Hepatocyte (in vitro differentiated cells): ENCODE measurements around the gene FBXW2. TPM values are rescaled to one million over a fixed set of nuclear protein-coding genes. Genes with fewer than 3 reads are reported as not detected.

Experiments
- DNase-seq: peaks from one replicate; pipeline ENCODE4 v3.0.0-alpha.2; 2016; ENCODE audit warnings: low spot score
- H2AFZ ChIP-seq: fragments of 200-600 bp; sonication (generic); 2 replicates; pipeline ENCODE4 v1.6.0; 2016; ENCODE audit warnings: antibody characterized with exemption, mild to moderate bottlenecking
- H3K27ac ChIP-seq: fragments of 200-600 bp; sonication (generic); 2 replicates; pipeline ENCODE4 v1.5.1; 2016; ENCODE audit warnings: mild to moderate bottlenecking
- H3K27me3 ChIP-seq: fragments of 200-600 bp; sonication (generic); 2 replicates; pipeline ENCODE4 v1.6.1; 2016
- H3K36me3 ChIP-seq: fragments of 200-600 bp; sonication (generic); replicated peaks from 2 replicates; pipeline ENCODE4 v1.5.1; 2016; ENCODE audit warnings: low read depth; ENCODE audit not compliant: insufficient read depth
- H3K4me1 ChIP-seq: fragments of 200-600 bp; sonication (generic); 2 replicates; pipeline ENCODE4 v1.5.1; 2016; ENCODE audit warnings: mild to moderate bottlenecking, moderate library complexity; ENCODE audit not compliant: insufficient read depth
- H3K4me2 ChIP-seq: fragments of 200-600 bp; sonication (generic); 2 replicates; pipeline ENCODE4 v1.6.0; 2016
- H3K4me3 ChIP-seq: fragments of 200-600 bp; sonication (generic); 2 replicates; pipeline ENCODE4 v1.5.1; 2016; ENCODE audit warnings: mild to moderate bottlenecking
- H3K79me2 ChIP-seq: fragments of 200-600 bp; sonication (generic); 2 replicates; pipeline ENCODE4 v1.6.0; 2017; ENCODE audit warnings: mild to moderate bottlenecking
- H3K9me2 ChIP-seq: fragments of 200-600 bp; sonication (generic); replicated peaks from 2 replicates; pipeline ENCODE4 v1.6.0; 2017; ENCODE audit warnings: mild to moderate bottlenecking; ENCODE audit not compliant: insufficient read depth
- H3K9me3 ChIP-seq: fragments of 200-600 bp; sonication (generic); 2 replicates; pipeline ENCODE4 v1.5.1; 2016; ENCODE audit warnings: low read depth, mild to moderate bottlenecking
- H4K20me1 ChIP-seq: fragments of 200-600 bp; sonication (generic); 2 replicates; pipeline ENCODE4 v1.6.0; 2016; ENCODE audit warnings: mild to moderate bottlenecking; ENCODE audit not compliant: insufficient read depth, poor library complexity, severe bottlenecking
- EZH2 ChIP-seq: fragments of 200-600 bp; sonication (generic); IDR thresholded peaks from 2 replicates; pipeline ENCODE4 v1.6.1; 2016; ENCODE audit warnings: antibody characterized with exemption, mild to moderate bottlenecking, borderline replicate concordance
- EZH2phosphoT487 ChIP-seq: fragments of 200-600 bp; sonication (generic); IDR thresholded peaks from one replicate; pipeline ENCODE4 v1.6.1; 2018; ENCODE audit warnings: antibody characterized with exemption, mild to moderate bottlenecking, low read depth, moderate library complexity; ENCODE audit not compliant: unreplicated experiment, severe bottlenecking
- WGBS: methylation state at CpG from one replicate; pipeline ENCODE4 v1.1.6; 2016; ENCODE audit warnings: low lambda C conversion rate; ENCODE audit errors: missing lambda C conversion rate; 5-methylcytosine and 5-hydroxymethylcytosine counted together
- polyA plus RNA-seq: library from polyadenylated mRNA; unstranded; fragments of >200 nt; fragmentation: Nextera tagmentation; extraction: Ambion mirVana; gene quantifications from 2 replicates; pipeline ENCODE4 v1.2.1, GENCODE V29; 2016
- total RNA-seq: library from RNA; depleted of rRNA; stranded (reverse); fragments of >200 nt; gene quantifications from 2 replicates; pipeline ENCODE4 v1.2.3, GENCODE V29; 2014
- TF ChIP-seq, protein P1 (sequence below): fragments of 200-600 bp; sonication (generic); IDR thresholded peaks from 2 replicates; pipeline ENCODE4 v1.5.1; 2016; ENCODE audit warnings: antibody characterized with exemption, mild to moderate bottlenecking; ENCODE audit not compliant: poor library complexity

Gene FBXW2
- total and polyA plus RNA-seq, 2 experiments from 2014 or later = 34.6 to 52.0 TPM

DNA sequence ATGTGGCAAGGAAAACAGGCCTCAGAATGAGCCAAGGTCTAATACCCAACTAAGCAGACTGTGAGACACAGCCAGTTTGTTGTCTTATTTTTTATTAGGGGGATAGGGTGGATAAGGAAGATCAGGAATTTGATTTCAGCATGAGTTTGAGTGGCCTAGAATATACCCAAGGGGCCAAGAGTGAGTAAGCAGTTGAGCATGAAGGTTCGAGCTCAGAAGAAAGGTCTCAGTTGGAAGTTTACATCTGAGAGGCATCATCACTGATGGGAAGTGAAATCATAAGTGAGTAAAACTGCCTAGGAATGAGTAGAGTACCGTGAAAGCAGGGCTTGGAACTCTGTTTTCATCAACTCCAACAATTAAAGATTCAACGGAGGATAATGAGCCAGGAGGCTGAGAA, 36.9 kb upstream of the FBXW2 start:
- TF ChIP-seq EZH2phosphoT487 (no peak), EZH2 (no peak)
- TF ChIP-seq, protein P1, sequence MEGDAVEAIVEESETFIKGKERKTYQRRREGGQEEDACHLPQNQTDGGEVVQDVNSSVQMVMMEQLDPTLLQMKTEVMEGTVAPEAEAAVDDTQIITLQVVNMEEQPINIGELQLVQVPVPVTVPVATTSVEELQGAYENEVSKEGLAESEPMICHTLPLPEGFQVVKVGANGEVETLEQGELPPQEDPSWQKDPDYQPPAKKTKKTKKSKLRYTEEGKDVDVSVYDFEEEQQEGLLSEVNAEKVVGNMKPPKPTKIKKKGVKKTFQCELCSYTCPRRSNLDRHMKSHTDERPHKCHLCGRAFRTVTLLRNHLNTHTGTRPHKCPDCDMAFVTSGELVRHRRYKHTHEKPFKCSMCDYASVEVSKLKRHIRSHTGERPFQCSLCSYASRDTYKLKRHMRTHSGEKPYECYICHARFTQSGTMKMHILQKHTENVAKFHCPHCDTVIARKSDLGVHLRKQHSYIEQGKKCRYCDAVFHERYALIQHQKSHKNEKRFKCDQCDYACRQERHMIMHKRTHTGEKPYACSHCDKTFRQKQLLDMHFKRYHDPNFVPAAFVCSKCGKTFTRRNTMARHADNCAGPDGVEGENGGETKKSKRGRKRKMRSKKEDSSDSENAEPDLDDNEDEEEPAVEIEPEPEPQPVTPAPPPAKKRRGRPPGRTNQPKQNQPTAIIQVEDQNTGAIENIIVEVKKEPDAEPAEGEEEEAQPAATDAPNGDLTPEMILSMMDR = no peak
- H3K27ac ChIP-seq = no peak overlapping the region
- no peaks in the 10 kb centered on the region for H3K36me3 ChIP-seq
- H3K4me3 ChIP-seq = no peak overlapping the region
- no peaks in the 10 kb centered on the region for H3K9me2 ChIP-seq
- H3K4me2 ChIP-seq = no peak overlapping the region
- H3K4me1 ChIP-seq = no peaks in the 10 kb centered on the region
- H3K27me3 ChIP-seq = no peaks in the 10 kb centered on the region
- no peaks in the 10 kb centered on the region for H3K79me2 ChIP-seq
- H3K9me3 ChIP-seq = no peaks in the 10 kb centered on the region
- WGBS = 90% methylated on average over 3 of the region's 3 CpGs
- no peak overlapping the region for H2AFZ ChIP-seq
- DNase-seq = no peak
- no peaks in the 10 kb centered on the region for H4K20me1 ChIP-seq

DNA sequence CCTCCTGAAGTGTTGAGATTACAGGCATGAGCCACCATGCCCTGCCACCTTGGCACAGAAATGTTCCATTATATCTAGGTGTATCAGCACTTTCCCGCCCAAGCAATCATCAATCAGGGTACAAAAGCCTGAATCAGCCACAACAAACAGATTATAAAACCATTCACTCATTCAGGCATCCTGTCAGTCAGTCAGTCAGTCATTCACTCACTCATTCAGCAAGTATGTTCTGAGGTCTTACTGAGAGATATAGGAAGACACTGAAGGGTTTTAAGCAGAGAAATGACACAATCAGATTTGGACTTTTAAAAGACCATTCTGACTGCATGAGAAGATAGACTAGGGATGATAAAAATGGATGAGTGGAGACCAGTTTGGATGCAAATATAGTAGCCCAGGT, 36.4 kb upstream of the FBXW2 start:
- Histone ChIP-seq H2AFZ (no peak overlapping the region), H3K9me2 (no peaks in the 10 kb centered on the region), H3K27me3 (no peaks in the 10 kb centered on the region), H3K4me2 (no peak overlapping the region), H3K79me2 (no peaks in the 10 kb centered on the region), H3K4me3 (no peak overlapping the region), H3K9me3 (no peaks in the 10 kb centered on the region), H3K4me1 (no peaks in the 10 kb centered on the region), H3K36me3 (no peaks in the 10 kb centered on the region), H4K20me1 (no peaks in the 10 kb centered on the region), H3K27ac (no peak overlapping the region)
- WGBS = 92% methylated on average over 1 of the region's 1 CpG
- DNase-seq = no peak
- TF ChIP-seq EZH2phosphoT487 = no peak
- TF ChIP-seq, protein P1 = no peak
- TF ChIP-seq EZH2 = no peak

- no peaks in the 10 kb centered on the region for H3K9me3 ChIP-seq
- no peak overlapping the region for H3K4me2 ChIP-seq
- H3K9me2 ChIP-seq = no peaks in the 10 kb centered on the region
- TF ChIP-seq, protein P1 = no peak
- no peak for TF ChIP-seq EZH2
- TF ChIP-seq EZH2phosphoT487 = no peak
- H3K36me3 ChIP-seq = no peaks in the 10 kb centered on the region
- H3K79me2 ChIP-seq = no peaks in the 10 kb centered on the region
- no peak overlapping the region for H3K27ac ChIP-seq
- WGBS = 75% methylated on average over 4 of the region's 4 CpGs
- H3K4me1 ChIP-seq = no peaks in the 10 kb centered on the region
- no peaks in the 10 kb centered on the region for H4K20me1 ChIP-seq
- H2AFZ ChIP-seq = no peak overlapping the region
- no peaks in the 10 kb centered on the region for H3K27me3 ChIP-seq
- no peak overlapping the region for H3K4me3 ChIP-seq
- DNase-seq = no peak
Measured at GRCh38 chr9:120820095-120820494, 26.9 kb upstream of the FBXW2 start.

- no peaks in the 10 kb centered on the region for H3K36me3 ChIP-seq
- TF ChIP-seq EZH2 (no peak), EZH2phosphoT487 (no peak)
- TF ChIP-seq, protein P1 = no peak
Measured at GRCh38 chr9:120818595-120818994, 25.4 kb upstream of the FBXW2 start.

More at GRCh38 chr9:120818595-120818994, 25.4 kb upstream of the FBXW2 start:
- Histone ChIP-seq H3K79me2 (no peaks in the 10 kb centered on the region), H2AFZ (no peak overlapping the region), H3K27ac (no peak overlapping the region), H4K20me1 (no peaks in the 10 kb centered on the region), H3K27me3 (no peaks in the 10 kb centered on the region), H3K9me2 (no peaks in the 10 kb centered on the region), H3K4me2 (no peak overlapping the region), H3K9me3 (no peaks in the 10 kb centered on the region), H3K4me3 (no peak overlapping the region), H3K4me1 (no peaks in the 10 kb centered on the region)
- 91% methylated on average over 1 of the region's 1 CpG for WGBS
- no peak for DNase-seq
